K562 (cell line): ENCODE results near the gene GCGR. TPM values are rescaled to one million over a fixed set of nuclear protein-coding genes. Genes with fewer than 3 reads are reported as not detected.

Experiments
- BCL6 ChIP-seq: fragments of 250-450 bp; sonication (Bioruptor Pico); IDR thresholded peaks from 2 replicates; pipeline ENCODE4 v1.4.0; 2020
- CTBP1 ChIP-seq: fragments of 450-650 bp; IDR thresholded peaks from 2 replicates; pipeline ENCODE4 v1.6.1; 2016; ENCODE audit warnings: borderline replicate concordance
- CTCFL ChIP-seq: IDR thresholded peaks from 2 replicates; pipeline ENCODE4 v1.6.1; 2011; ENCODE audit warnings: borderline replicate concordance, low read depth, mild to moderate bottlenecking, moderate library complexity, low read length; ENCODE audit not compliant: insufficient read depth, poor library complexity, severe bottlenecking
- DLX4 ChIP-seq: fragments of 250-450 bp; sonication (Bioruptor Pico); IDR thresholded peaks from 2 replicates; pipeline ENCODE4 v1.6.1; 2021; ENCODE audit warnings: mild to moderate bottlenecking
- GABPB1 ChIP-seq: sonication (generic); formaldehyde crosslinking; IDR thresholded peaks from 2 replicates; pipeline ENCODE4 v1.8.0; 2022; ENCODE audit warnings: mild to moderate bottlenecking, missing genetic modification reagents
- KLF6 ChIP-seq: fragments of 250-450 bp; sonication (Bioruptor Pico); IDR thresholded peaks from 2 replicates; pipeline ENCODE4 v1.4.0; 2020; ENCODE audit warnings: mild to moderate bottlenecking, moderate library complexity, borderline replicate concordance
- LEF1 ChIP-seq: fragments of 450-650 bp; IDR thresholded peaks from 2 replicates; pipeline ENCODE4 v1.6.1; 2016; ENCODE audit warnings: mild to moderate bottlenecking
- MYBL2 ChIP-seq, 2 experiments: fragments of 450-650 bp in 1 of 2; sonication (generic) in 1 of 2; formaldehyde crosslinking in 1 of 2; IDR thresholded peaks; 2 replicates each; pipeline versions ENCODE4 v1.6.1 to v1.8.1; 2017 to 2022; ENCODE audit warnings: borderline replicate concordance in 1 of 2, inconsistent platforms in 1 of 2, low read depth in 1 of 2, mild to moderate bottlenecking in 1 of 2, missing genetic modification reagents in 1 of 2, moderate library complexity in 1 of 2
- PREB ChIP-seq: sonication (generic); formaldehyde crosslinking; IDR thresholded peaks from 2 replicates; pipeline ENCODE4 v1.8.1; 2023; ENCODE audit warnings: mild to moderate bottlenecking, missing genetic modification reagents
- RAD21 ChIP-seq, 2 experiments: fragments of 250-450 bp in 1 of 2; fragments of 450-650 bp in 1 of 2; sonication (Bioruptor Pico) in 1 of 2; formaldehyde crosslinking in 1 of 2; IDR thresholded peaks in 1 of 2; conservative IDR thresholded peaks in 1 of 2; 2 replicates each; pipeline versions ENCODE4 v1.4.0 to v1.8.0; 2020 to 2022; ENCODE audit warnings: mild to moderate bottlenecking in 2 of 2, moderate library complexity in 1 of 2
- RAD51 ChIP-seq: fragments of 450-650 bp; IDR thresholded peaks from 2 replicates; pipeline ENCODE4 v1.7.1; 2016; ENCODE audit warnings: low read depth, mild to moderate bottlenecking, borderline replicate concordance
- SAFB2 ChIP-seq: fragments of 200-400 bp; formaldehyde crosslinking; IDR thresholded peaks from 2 replicates; pipeline ENCODE4 v1.6.1; 2018; ENCODE audit warnings: borderline replicate concordance, low read length, low read depth, moderate library complexity; ENCODE audit not compliant: severe bottlenecking
- SNRNP70 ChIP-seq: fragments of 200-400 bp; formaldehyde crosslinking; optimal IDR thresholded peaks from 2 replicates; pipeline ENCODE3; 2017; ENCODE audit warnings: low read depth, low read length
- SP1 ChIP-seq: sonication (generic); formaldehyde crosslinking; IDR thresholded peaks from 2 replicates; pipeline ENCODE4 v1.8.1; 2022; ENCODE audit warnings: mild to moderate bottlenecking, missing genetic modification reagents
- SREBF2 ChIP-seq: sonication (generic); formaldehyde crosslinking; IDR thresholded peaks from 2 replicates; pipeline ENCODE4 v1.4.0; 2020; ENCODE audit warnings: mild to moderate bottlenecking, missing genetic modification reagents
- SRSF7 ChIP-seq: fragments of 200-400 bp; formaldehyde crosslinking; optimal IDR thresholded peaks from 2 replicates; pipeline ENCODE3; 2017; ENCODE audit warnings: mild to moderate bottlenecking, low read depth, low read length
- TBP ChIP-seq: optimal IDR thresholded peaks from 2 replicates; pipeline ENCODE3; 2011; ENCODE audit warnings: low read depth, low read length, improper control_type of control experiment
- TCFL5 ChIP-seq: fragments of 250-450 bp; sonication (Bioruptor Pico); conservative IDR thresholded peaks from 2 replicates; pipeline ENCODE4 v1.6.1; 2021; ENCODE audit warnings: mild to moderate bottlenecking, moderate library complexity, matching md5 sums
- ZFP36 ChIP-seq: fragments of 150-350 bp; IDR thresholded peaks from 2 replicates; pipeline ENCODE4 v1.6.1; 2018; ENCODE audit warnings: low read length, low read depth; ENCODE audit not compliant: partially characterized antibody
- ZFX ChIP-seq: sonication (generic); formaldehyde crosslinking; IDR thresholded peaks from 2 replicates; pipeline ENCODE4 v1.8.0; 2022; ENCODE audit warnings: mild to moderate bottlenecking, missing genetic modification reagents, moderate library complexity
- ZNF12 ChIP-seq: sonication (generic); formaldehyde crosslinking; IDR thresholded peaks from 2 replicates; pipeline ENCODE4 v1.4.0; 2020; ENCODE audit warnings: mild to moderate bottlenecking, missing genetic modification reagents
- ZNF143 ChIP-seq: sonication (generic); formaldehyde crosslinking; IDR thresholded peaks from 2 replicates; pipeline ENCODE4 v1.9.0; 2022; ENCODE audit warnings: mild to moderate bottlenecking, missing genetic modification reagents
- ZNF263 ChIP-seq: sonication (generic); formaldehyde crosslinking; IDR thresholded peaks from 2 replicates; pipeline ENCODE4 v1.8.0; 2022; ENCODE audit warnings: mild to moderate bottlenecking, missing genetic modification reagents, borderline replicate concordance
- ZNF511 ChIP-seq: sonication (generic); formaldehyde crosslinking; IDR thresholded peaks from 2 replicates; pipeline ENCODE4 v1.8.0; 2022; ENCODE audit warnings: mild to moderate bottlenecking, missing genetic modification reagents
- polyA plus RNA-seq, 8 experiments: library from polyadenylated mRNA; depleted of rRNA in 4 of 8; stranded (reverse) in 5 of 8; unstranded in 3 of 8; fragments of >200 nt; fragmentation: Nextera tagmentation in 2 of 8; fragmentation: Illumina TruSeq in 1 of 8; extraction: Ambion mirVana in 2 of 8; extraction: Trizol in 1 of 8; gene quantifications; 2 replicates each; pipeline versions ENCODE4 v1.2.1 to v1.2.3, GENCODE V29; 2011 to 2014; ENCODE audit warnings: inconsistent platforms in 1 of 8, missing spikeins in 1 of 8
- total RNA-seq, 7 experiments: library from RNA; depleted of rRNA in 6 of 7; stranded (reverse); fragments of >200 nt in 6 of 7; fragmentation: Illumina TruSeq in 2 of 7; extraction: Trizol in 2 of 7; gene quantifications; 2 replicates each; pipeline versions ENCODE4 v1.2.1 to v1.2.3, GENCODE V29; 2011 to 2021; ENCODE audit warnings: low replicate concordance in 1 of 7

Gene GCGR
- total and polyA plus RNA-seq, 9 of the 15 experiments (the other 6 are each of a cell fraction or from before 2014, with no cell fraction given), result not detected

GRCh38 chr17:81860756-81861568, 57.0 kb downstream of the GCGR start (continued):
- TF ChIP-seq LEF1 (peak; percentile 61; the same call in 1 of the 2 replicates), RAD51 (no peak), SP1 (CRISPR knock-in tag) (peak; percentile 97), SREBF2 (CRISPR knock-in tag) (no peak), TBP (peak; percentile 69), DLX4 (CRISPR knock-in tag) (no peak), ZNF511 (CRISPR knock-in tag) (peak; percentile 79), GABPB1 (CRISPR knock-in tag) (peak; percentile 98), SRSF7 (no peak), TCFL5 (CRISPR knock-in tag) (peak; percentile 78), SAFB2 (no peak), BCL6 (peak; percentile 93), SNRNP70 (no peak), KLF6 (CRISPR knock-in tag) (peak; percentile 92), ZNF263 (CRISPR knock-in tag) (peak; percentile 98), MYBL2 (IDR thresholded peaks at IDR 0.05; ENCODE audit: low read depth) (no peak), MYBL2 (CRISPR knock-in tag; IDR thresholded peaks at IDR 0.05; ENCODE audit: borderline replicate concordance) (no peak), ZFP36 (no peak), CTBP1 (peak; percentile 17; the same call in 1 of the 2 replicates), ZNF143 (CRISPR knock-in tag) (no peak), PREB (no peak), ZNF12 (no peak), ZFX (peak; percentile 78), RAD21 (CRISPR knock-in tag; conservative IDR thresholded peaks at IDR 0.05 in 1 of 2, IDR thresholded peaks at IDR 0.05 in 1 of 2) (no peak), CTCFL (no peak)
